COLO668 (cell line): ENCODE measurements around the gene KRT1.

Source experiments
- DNase-seq: peaks from one replicate; lab custom pipeline; 2025; ENCODE audit not compliant: unreplicated experiment; lab: John Stamatoyannopoulos, UW

KRT1 gene

GRCh38 chr12:52699373-52699772 is 19.2 kb upstream of the KRT1 start:
- no peak for DNase-seq

GRCh38 chr12:52698651-52699340 is 18.6 kb upstream of the KRT1 start:
- DNase-seq = no peak

- DNase-seq = no peak
Measured at GRCh38 chr12:52697058-52697582, 16.9 kb upstream of the KRT1 start.

- DNase-seq = no peak
Measured at GRCh38 chr12:52696588-52696987, 16.4 kb upstream of the KRT1 start.

GRCh38 chr12:52695039-52695438 is 14.8 kb upstream of the KRT1 start:
- DNase-seq = no peak

- DNase-seq = no peak
Measured at GRCh38 chr12:52694151-52694550, 13.9 kb upstream of the KRT1 start.

- no peak for DNase-seq
Measured at GRCh38 chr12:52693261-52693660, 13.1 kb upstream of the KRT1 start.

GRCh38 chr12:52692254-52692653 is 12.0 kb upstream of the KRT1 start:
- peak; percentile 6 for DNase-seq

- no peak for DNase-seq
Measured at GRCh38 chr12:52691841-52692150, 11.6 kb upstream of the KRT1 start.

- DNase-seq = peak; percentile 32
Measured at GRCh38 chr12:52691076-52691840, 11.1 kb upstream of the KRT1 start.

GRCh38 chr12:52690351-52691075 is 10.3 kb upstream of the KRT1 start:
- DNase-seq = no peak

- no peak for DNase-seq
Measured at GRCh38 chr12:52689936-52690335, 9.7 kb upstream of the KRT1 start.

- no peak for DNase-seq
Measured at GRCh38 chr12:52689239-52689638, 9.0 kb upstream of the KRT1 start.

GRCh38 chr12:52688481-52688880 is 8.3 kb upstream of the KRT1 start:
- no peak for DNase-seq

GRCh38 chr12:52687497-52688385 is 7.5 kb upstream of the KRT1 start:
- DNase-seq = no peak

GRCh38 chr12:52686756-52687487 is 6.7 kb upstream of the KRT1 start:
- DNase-seq = no peak

- DNase-seq = no peak
Measured at GRCh38 chr12:52686063-52686462, 5.9 kb upstream of the KRT1 start.

GRCh38 chr12:52685406-52685890 is 5.2 kb upstream of the KRT1 start:
- DNase-seq = no peak

GRCh38 chr12:52684431-52684830 is 4.2 kb upstream of the KRT1 start:
- DNase-seq = no peak
